ENCODE results near the gene NDUFS6.

NDUFS6 gene

GRCh38 chr5:1827886-1828397, 26.7 kb downstream of the NDUFS6 start:
- no peak for TF ChIP-seq CTCF (IDR thresholded peaks at IDR 0.05; ENCODE audit: control insufficient read depth, extremely low read depth, insufficient read depth)
- H3K4me3 ChIP-seq (ENCODE audit: low read depth, low read length): no peak overlapping the region
- no peak for DNase-seq (ENCODE audit: low read depth)

GRCh38 chr5:1830571-1831228, 29.5 kb downstream of the NDUFS6 start:
- no peak for TF ChIP-seq CTCF (IDR thresholded peaks at IDR 0.05; ENCODE audit: control insufficient read depth, extremely low read depth, insufficient read depth)
- no peak for DNase-seq (ENCODE audit: low read depth)
- H3K4me3 ChIP-seq (ENCODE audit: low read depth, low read length): no peak overlapping the region

GRCh38 chr5:1831257-1831656, 30.1 kb downstream of the NDUFS6 start:
- no peak for TF ChIP-seq CTCF (IDR thresholded peaks at IDR 0.05; ENCODE audit: control insufficient read depth, extremely low read depth, insufficient read depth)
- no peak overlapping the region for H3K4me3 ChIP-seq (ENCODE audit: low read depth, low read length)
- DNase-seq (ENCODE audit: low read depth): no peak

- no peak for TF ChIP-seq CTCF (IDR thresholded peaks at IDR 0.05; ENCODE audit: control insufficient read depth, extremely low read depth, insufficient read depth)
- no peak overlapping the region for H3K4me3 ChIP-seq (ENCODE audit: low read depth, low read length)
- no peak for DNase-seq (ENCODE audit: low read depth)
Measured at GRCh38 chr5:1831677-1832313, 30.6 kb downstream of the NDUFS6 start.

- H3K4me3 ChIP-seq (ENCODE audit: low read depth, low read length): no peak overlapping the region
- TF ChIP-seq CTCF (IDR thresholded peaks at IDR 0.05; ENCODE audit: control insufficient read depth, extremely low read depth, insufficient read depth): no peak
- no peak for DNase-seq (ENCODE audit: low read depth)
Measured at GRCh38 chr5:1832511-1833250, 31.5 kb downstream of the NDUFS6 start.

DNA sequence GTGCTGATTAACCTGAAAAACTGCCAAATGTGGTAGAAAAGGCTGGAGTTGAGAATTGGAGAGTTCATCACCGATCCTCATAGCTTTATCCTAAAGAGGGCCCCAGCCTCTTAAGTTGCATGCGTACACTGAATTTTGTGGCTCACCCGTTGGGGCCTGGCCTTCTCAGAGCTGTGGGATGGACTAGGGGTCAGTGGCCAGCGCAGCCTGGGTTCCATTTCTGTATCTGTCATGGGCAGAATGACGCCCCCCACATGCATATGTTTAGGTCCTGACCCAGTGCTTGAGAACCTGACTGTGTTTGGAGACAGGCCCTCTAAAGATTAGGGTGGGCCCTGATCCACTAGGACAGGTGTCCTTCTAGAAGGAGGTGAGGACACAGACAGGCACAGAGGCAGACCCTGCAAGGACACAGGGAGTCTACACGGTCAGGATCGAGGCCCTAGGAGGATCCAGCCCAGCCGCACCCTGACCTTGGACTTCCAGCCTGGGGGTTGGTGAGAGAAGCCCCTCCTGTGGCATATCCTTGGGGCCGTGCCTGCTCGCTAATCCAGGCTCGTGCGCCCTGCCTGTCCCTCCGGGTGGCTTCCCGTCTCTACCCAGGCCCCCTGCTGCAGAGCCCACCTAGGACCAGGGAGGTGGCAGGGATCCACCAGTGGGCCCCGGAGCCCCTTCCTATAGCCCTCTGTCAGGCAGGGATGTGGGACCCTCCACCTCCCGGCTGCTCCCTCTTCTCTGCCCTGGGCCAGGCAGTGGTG, 32.2 kb downstream of the NDUFS6 start:
- no peak overlapping the region for H3K4me3 ChIP-seq (ENCODE audit: low read depth, low read length)
- no peak for TF ChIP-seq CTCF (IDR thresholded peaks at IDR 0.05; ENCODE audit: control insufficient read depth, extremely low read depth, insufficient read depth)

More for the DNA sequence above, 32.2 kb downstream of the NDUFS6 start:
- no peak for DNase-seq (ENCODE audit: low read depth)
